Measurements from ENCODE around the gene SF3A1. TPM values are rescaled to one million over a fixed set of nuclear protein-coding genes. Genes with fewer than 3 reads are reported as not detected.

Gene SF3A1
- total RNA-seq, 1 donor from 2014 or later = 78.3 TPM

DNA sequence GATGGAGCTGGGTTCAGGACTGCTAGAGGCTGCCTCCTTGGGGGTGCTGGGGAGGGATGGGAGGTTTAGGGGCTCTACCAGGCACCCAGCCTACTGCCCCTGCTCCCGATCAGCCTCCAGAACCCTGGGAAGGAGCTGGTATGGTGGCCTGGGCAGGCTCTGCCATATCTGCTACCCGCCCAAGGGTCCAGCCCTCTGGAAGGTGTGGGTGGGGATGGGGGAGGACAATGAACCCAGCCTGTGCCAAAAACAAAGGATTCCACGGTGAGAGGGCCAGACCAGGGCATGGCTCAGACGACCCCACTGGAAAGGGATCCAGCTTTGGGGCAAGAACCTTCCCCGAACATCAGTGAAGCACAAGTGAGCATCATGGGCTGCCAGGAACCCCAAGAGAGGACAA lies 70.4 kb downstream of the SF3A1 start:
- intact Hi-C loops (cut with DNase I) = loop anchor here (10.0 kb wide), 1 partner anchor 68 kb away; the partner anchor contains the start of genes CCDC157 and SF3A1
- TF ChIP-seq, protein P1, sequence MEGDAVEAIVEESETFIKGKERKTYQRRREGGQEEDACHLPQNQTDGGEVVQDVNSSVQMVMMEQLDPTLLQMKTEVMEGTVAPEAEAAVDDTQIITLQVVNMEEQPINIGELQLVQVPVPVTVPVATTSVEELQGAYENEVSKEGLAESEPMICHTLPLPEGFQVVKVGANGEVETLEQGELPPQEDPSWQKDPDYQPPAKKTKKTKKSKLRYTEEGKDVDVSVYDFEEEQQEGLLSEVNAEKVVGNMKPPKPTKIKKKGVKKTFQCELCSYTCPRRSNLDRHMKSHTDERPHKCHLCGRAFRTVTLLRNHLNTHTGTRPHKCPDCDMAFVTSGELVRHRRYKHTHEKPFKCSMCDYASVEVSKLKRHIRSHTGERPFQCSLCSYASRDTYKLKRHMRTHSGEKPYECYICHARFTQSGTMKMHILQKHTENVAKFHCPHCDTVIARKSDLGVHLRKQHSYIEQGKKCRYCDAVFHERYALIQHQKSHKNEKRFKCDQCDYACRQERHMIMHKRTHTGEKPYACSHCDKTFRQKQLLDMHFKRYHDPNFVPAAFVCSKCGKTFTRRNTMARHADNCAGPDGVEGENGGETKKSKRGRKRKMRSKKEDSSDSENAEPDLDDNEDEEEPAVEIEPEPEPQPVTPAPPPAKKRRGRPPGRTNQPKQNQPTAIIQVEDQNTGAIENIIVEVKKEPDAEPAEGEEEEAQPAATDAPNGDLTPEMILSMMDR (IDR thresholded peaks at IDR 0.05) = no peak
- TF ChIP-seq POLR2A (IDR thresholded peaks at IDR 0.05) (no peak), POLR2AphosphoS5 (IDR thresholded peaks at IDR 0.05; ENCODE audit: insufficient read depth in 1 of 2, low read depth in 1 of 2) (no peak)
- Histone ChIP-seq H3K27ac (no peak overlapping the region), H3K4me1 (peaks cover 37% of the 10 kb centered on the region), H3K9me3 (no peaks in the 10 kb centered on the region), H3K4me3 (no peak overlapping the region), H3K27me3 (no peaks in the 10 kb centered on the region), H3K36me3 (peaks cover 0 to 18% of the 10 kb centered on the region in 2 donors)
- DNase-seq (ENCODE audit: extremely low spot score in 2 of 2) = no peak

DNA sequence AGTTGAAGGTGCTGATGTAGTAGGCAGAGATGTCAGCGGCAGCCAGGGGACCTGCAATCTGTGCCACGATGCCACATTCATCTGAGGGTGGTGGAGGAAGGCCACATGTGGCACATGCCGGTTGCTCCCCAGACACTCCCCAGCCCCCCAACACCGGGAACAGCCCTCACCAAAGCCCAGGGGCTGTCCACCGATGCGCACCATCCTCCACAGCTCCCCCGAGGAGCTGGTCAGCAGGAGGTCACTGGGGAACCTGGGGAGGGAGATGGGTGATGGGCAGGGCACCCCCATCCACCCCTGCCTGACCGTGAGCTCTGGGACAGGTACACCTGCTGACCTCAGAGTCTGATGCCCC lies 70.9 kb downstream of the SF3A1 start:
- TF ChIP-seq POLR2AphosphoS5 (IDR thresholded peaks at IDR 0.05; ENCODE audit: insufficient read depth in 1 of 2, low read depth in 1 of 2) = no peak
- TF ChIP-seq, protein P1 (IDR thresholded peaks at IDR 0.05) = no peak
- no peak for TF ChIP-seq POLR2A (IDR thresholded peaks at IDR 0.05)
- Histone ChIP-seq H3K4me1 (peaks cover 32% of the 10 kb centered on the region), H3K9me3 (no peaks in the 10 kb centered on the region), H3K27me3 (no peaks in the 10 kb centered on the region), H3K27ac (no peak overlapping the region), H3K4me3 (no peak overlapping the region), H3K36me3 (peaks cover 0 to 18% of the 10 kb centered on the region in 2 donors)
- intact Hi-C loops (cut with DNase I) = loop anchor here (10.0 kb wide), 1 partner anchor 69 kb away; the partner anchor contains the start of genes CCDC157 and SF3A1
- no peak for DNase-seq (ENCODE audit: extremely low spot score in 2 of 2)

DNA sequence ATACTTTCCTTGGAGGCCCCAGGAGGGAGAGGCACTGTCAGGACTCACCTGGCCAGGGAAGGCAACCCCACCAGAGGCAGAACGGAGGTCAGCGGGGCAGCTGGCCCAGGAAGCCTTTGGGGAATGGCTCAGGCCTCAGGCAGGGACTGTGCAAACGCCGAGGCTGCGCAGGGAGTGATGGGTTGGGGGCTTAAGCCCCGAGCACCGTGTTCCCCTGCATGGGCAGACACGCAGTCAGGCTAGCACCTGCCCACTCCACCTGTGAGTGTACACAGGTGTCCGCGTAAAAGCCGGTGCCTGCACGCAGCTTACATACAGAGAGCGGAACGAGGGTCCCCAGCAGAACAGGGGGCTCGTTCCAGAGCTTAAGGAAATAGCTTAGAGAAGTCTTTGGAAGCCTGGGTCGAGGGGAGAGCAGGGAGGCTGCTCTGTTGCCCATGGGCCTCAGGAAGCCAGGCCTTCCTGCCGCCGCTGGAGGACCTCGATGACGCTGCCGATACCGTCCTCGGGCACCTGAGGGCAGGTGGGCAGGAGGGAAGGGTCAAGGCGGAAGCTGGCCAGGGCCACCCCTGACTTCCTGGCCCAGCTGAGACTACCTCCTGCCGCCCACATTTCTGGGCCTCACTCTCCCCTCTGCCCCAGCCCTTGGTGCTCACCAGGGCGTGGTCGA lies 71.4 kb downstream of the SF3A1 start:
- Histone ChIP-seq H3K4me1 (peaks cover 27% of the 10 kb centered on the region), H3K4me3 (no peak overlapping the region), H3K36me3 (peaks cover 0 to 18% of the 10 kb centered on the region in 2 donors), H3K27ac (no peak overlapping the region), H3K9me3 (no peaks in the 10 kb centered on the region), H3K27me3 (no peaks in the 10 kb centered on the region)
- DNase-seq (ENCODE audit: extremely low spot score in 2 of 2) = no peak
- TF ChIP-seq POLR2A (IDR thresholded peaks at IDR 0.05) (no peak), POLR2AphosphoS5 (IDR thresholded peaks at IDR 0.05; ENCODE audit: insufficient read depth in 1 of 2, low read depth in 1 of 2) (no peak)
- TF ChIP-seq, protein P1 (IDR thresholded peaks at IDR 0.05) = no peak
- intact Hi-C loops (cut with DNase I) = loop anchor here (10.0 kb wide), 1 partner anchor 69 kb away; the partner anchor contains the start of genes CCDC157 and SF3A1

DNA sequence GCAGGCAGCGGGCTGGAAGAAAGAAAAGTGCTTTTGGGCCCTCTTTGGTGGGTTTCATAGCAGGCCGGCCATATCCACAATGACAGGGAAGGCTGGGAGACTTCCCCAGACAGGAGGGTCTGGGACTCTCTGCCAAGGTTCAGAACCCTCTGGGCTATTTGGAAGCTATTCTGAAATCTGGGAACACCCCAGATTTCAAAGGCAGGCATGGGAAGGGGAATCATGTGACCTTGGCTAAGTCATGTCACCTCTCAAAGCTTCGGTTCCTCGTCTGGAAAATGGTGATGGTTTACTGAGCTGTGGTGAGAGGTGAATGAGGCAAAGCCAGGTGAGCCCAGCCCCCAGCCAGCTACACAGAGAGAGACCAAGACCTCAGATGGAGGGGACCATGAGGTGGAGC lies 72.0 kb downstream of the SF3A1 start:
- Histone ChIP-seq H3K27me3 (no peaks in the 10 kb centered on the region), H3K9me3 (no peaks in the 10 kb centered on the region), H3K27ac (no peak overlapping the region), H3K4me1 (peaks cover 24% of the 10 kb centered on the region), H3K36me3 (peaks cover 0 to 18% of the 10 kb centered on the region in 2 donors), H3K4me3 (no peak overlapping the region)
- no peak for TF ChIP-seq POLR2A (IDR thresholded peaks at IDR 0.05)
- TF ChIP-seq, protein P1 (IDR thresholded peaks at IDR 0.05) = no peak
- intact Hi-C loops (cut with DNase I) = loop anchor here (10.0 kb wide), 1 partner anchor 70 kb away; the partner anchor contains the start of genes CCDC157 and SF3A1
- DNase-seq (ENCODE audit: extremely low spot score in 2 of 2) = no peak

DNA sequence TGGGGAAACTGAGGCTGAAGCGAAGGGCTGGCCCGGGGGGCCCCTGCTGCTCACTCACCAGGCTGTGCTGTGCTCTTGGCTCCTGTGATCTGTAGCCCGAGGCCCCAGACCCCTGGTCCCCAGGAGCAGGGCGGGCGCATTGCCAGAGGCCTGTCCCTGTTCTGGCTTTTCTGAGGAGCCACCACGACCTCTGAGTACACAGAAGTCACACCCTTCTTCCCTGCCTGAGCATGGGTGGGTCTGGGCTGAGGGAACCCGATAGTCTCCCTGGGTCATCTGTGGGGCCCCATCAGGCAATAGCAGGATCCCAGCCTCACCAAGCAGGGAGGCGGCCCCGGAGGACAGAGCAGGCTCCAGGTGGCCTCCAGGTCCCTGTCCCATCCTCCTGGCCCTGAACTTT lies 72.5 kb downstream of the SF3A1 start:
- TF ChIP-seq POLR2AphosphoS5 (IDR thresholded peaks at IDR 0.05; ENCODE audit: insufficient read depth in 1 of 2, low read depth in 1 of 2) = no peak
- no peak for TF ChIP-seq POLR2A (IDR thresholded peaks at IDR 0.05)
- TF ChIP-seq, protein P1 (IDR thresholded peaks at IDR 0.05) = no peak
- no peak for DNase-seq (ENCODE audit: extremely low spot score in 2 of 2)
- intact Hi-C loops (cut with DNase I) = loop anchor here (10.0 kb wide), 1 partner anchor 71 kb away; the partner anchor contains the start of genes CCDC157 and SF3A1
- H3K4me3 ChIP-seq = no peak overlapping the region
- H3K27ac ChIP-seq = no peak overlapping the region
- no peaks in the 10 kb centered on the region for H3K9me3 ChIP-seq
- peaks cover 0 to 18% of the 10 kb centered on the region in 2 donors for H3K36me3 ChIP-seq
- H3K27me3 ChIP-seq = no peaks in the 10 kb centered on the region
- H3K4me1 ChIP-seq = peaks cover 29% of the 10 kb centered on the region

Data from vagina (tissue), 2 donors.